ENCODE measurements around the gene TRIM59.

GRCh38 chr3:160392798-160393197 lies 56.8 kb downstream of the TRIM59 start:
- TF ChIP-seq CTCF (IDR thresholded peaks at IDR 0.05 in 8 of 11, conservative IDR thresholded peaks at IDR 0.05 in 3 of 11) (no peak), POLR2AphosphoS5 (IDR thresholded peaks at IDR 0.05) (no peak), POLR2A (IDR thresholded peaks at IDR 0.05) (no peak)
